Kidney epithelial cell (primary cell): ENCODE data around the gene GXYLT1. TPM values are rescaled to one million over a fixed set of nuclear protein-coding genes. Genes with fewer than 3 reads are reported as not detected.

Source experiments
- DNase-seq: peaks from one replicate; pipeline ENCODE4 v3.0.0-alpha.2; 2010; ENCODE audit warnings: low read depth
- H3K27me3 ChIP-seq: 2 replicates; pipeline ENCODE4 v1.6.0; 2011; ENCODE audit warnings: low read length; ENCODE audit not compliant: control insufficient read depth, insufficient read depth
- H3K36me3 ChIP-seq: 2 replicates; pipeline ENCODE4 v1.5.1; 2011; ENCODE audit warnings: low read length; ENCODE audit not compliant: control insufficient read depth, insufficient read depth
- H3K4me3 ChIP-seq: 2 replicates; pipeline ENCODE4 v1.5.1; 2011; ENCODE audit warnings: low read depth, mild to moderate bottlenecking, control low read depth, low read length
- CTCF ChIP-seq: IDR thresholded peaks from 2 replicates; pipeline ENCODE4 v1.5.1; 2011; ENCODE audit warnings: mild to moderate bottlenecking, moderate library complexity, low read length, control low read depth, inconsistent platforms; ENCODE audit not compliant: insufficient read depth, poor library complexity, severe bottlenecking
- total RNA-seq: library from RNA; depleted of rRNA; stranded (reverse); fragments of >200 nt; gene quantifications from 2 replicates; pipeline ENCODE4 v1.2.3, GENCODE V29; 2015

GXYLT1 gene
- total RNA-seq, 1 donor from 2014 or later = 23.6 TPM

GRCh38 chr12:42128888-42129287, 15.8 kb downstream of the GXYLT1 start:
- Histone ChIP-seq H3K4me3 (no peak overlapping the region), H3K27me3 (no peaks in the 10 kb centered on the region), H3K36me3 (no peaks in the 10 kb centered on the region)
- no peak for DNase-seq
- no peak for TF ChIP-seq CTCF

- H3K36me3 ChIP-seq = no peaks in the 10 kb centered on the region
- no peaks in the 10 kb centered on the region for H3K27me3 ChIP-seq
- H3K4me3 ChIP-seq = no peak overlapping the region
- no peak for TF ChIP-seq CTCF
- no peak for DNase-seq
These were observed 16.3 kb downstream of the GXYLT1 start for GRCh38 chr12:42128327-42128726.

- no peak for DNase-seq
- Histone ChIP-seq H3K4me3 (no peak overlapping the region), H3K27me3 (no peaks in the 10 kb centered on the region), H3K36me3 (no peaks in the 10 kb centered on the region)
- TF ChIP-seq CTCF = no peak
These were observed 17.7 kb downstream of the GXYLT1 start for GRCh38 chr12:42126963-42127362.

GRCh38 chr12:42125388-42125767, 19.3 kb downstream of the GXYLT1 start:
- Histone ChIP-seq H3K4me3 (no peak overlapping the region), H3K27me3 (no peaks in the 10 kb centered on the region), H3K36me3 (no peaks in the 10 kb centered on the region)
- no peak for TF ChIP-seq CTCF
- DNase-seq = no peak

GRCh38 chr12:42124764-42125387, 19.8 kb downstream of the GXYLT1 start:
- no peaks in the 10 kb centered on the region for H3K27me3 ChIP-seq
- no peaks in the 10 kb centered on the region for H3K36me3 ChIP-seq
- no peak overlapping the region for H3K4me3 ChIP-seq
- no peak for DNase-seq
- no peak for TF ChIP-seq CTCF

- no peak for TF ChIP-seq CTCF
- Histone ChIP-seq H3K27me3 (no peaks in the 10 kb centered on the region), H3K4me3 (no peak overlapping the region), H3K36me3 (no peaks in the 10 kb centered on the region)
- no peak for DNase-seq
These were observed 25.5 kb downstream of the GXYLT1 start for GRCh38 chr12:42119085-42119633.
